GM21515 (cell line): ENCODE measurements around the gene CSGALNACT2.

Experiments
- ATAC-seq: cut with Tn5 transposase; IDR thresholded peaks from one replicate; pipeline ENCODE4 v1.9.1; 2021; ENCODE audit not compliant: unreplicated experiment

CSGALNACT2 gene

GRCh38 chr10:43123361-43124093 lies 14.7 kb upstream of the CSGALNACT2 start:
- ATAC-seq = no peak

GRCh38 chr10:43124094-43124521 lies 14.1 kb upstream of the CSGALNACT2 start:
- no peak for ATAC-seq

GRCh38 chr10:43124574-43125273 lies 13.5 kb upstream of the CSGALNACT2 start:
- no peak for ATAC-seq

- no peak for ATAC-seq
These were observed 12.9 kb upstream of the CSGALNACT2 start for GRCh38 chr10:43125274-43125845.

GRCh38 chr10:43125881-43126731 lies 12.1 kb upstream of the CSGALNACT2 start:
- no peak for ATAC-seq

- ATAC-seq = no peak
These were observed 11.4 kb upstream of the CSGALNACT2 start for GRCh38 chr10:43126759-43127424.

- no peak for ATAC-seq
These were observed 10.8 kb upstream of the CSGALNACT2 start for GRCh38 chr10:43127442-43127841.

GRCh38 chr10:43128331-43128730 lies 9.9 kb upstream of the CSGALNACT2 start:
- ATAC-seq = no peak

GRCh38 chr10:43128958-43129706 lies 9.1 kb upstream of the CSGALNACT2 start:
- peak; percentile 67 for ATAC-seq

- no peak for ATAC-seq
These were observed 7.5 kb upstream of the CSGALNACT2 start for GRCh38 chr10:43130770-43131171.

GRCh38 chr10:43131256-43131655 lies 7.0 kb upstream of the CSGALNACT2 start:
- no peak for ATAC-seq

GRCh38 chr10:43131906-43132305 lies 6.3 kb upstream of the CSGALNACT2 start:
- no peak for ATAC-seq

GRCh38 chr10:43132867-43133787 lies 5.1 kb upstream of the CSGALNACT2 start:
- no peak for ATAC-seq

GRCh38 chr10:43134126-43134905 lies 3.9 kb upstream of the CSGALNACT2 start:
- ATAC-seq = no peak

- ATAC-seq = no peak
These were observed 3.2 kb upstream of the CSGALNACT2 start for GRCh38 chr10:43135064-43135463.

GRCh38 chr10:43135656-43136055 lies 2.6 kb upstream of the CSGALNACT2 start:
- ATAC-seq = no peak

GRCh38 chr10:43136432-43136831 lies 1.8 kb upstream of the CSGALNACT2 start:
- no peak for ATAC-seq
